OCI-LY1 (cell line): ENCODE measurements around the gene KLF15.

Experiments
- EZH2 ChIP-seq: fragments of 200-600 bp; sonication (generic), shearing (Covaris generic); IDR thresholded peaks from 2 replicates; pipeline ENCODE4 v1.8.0; 2017; ENCODE audit warnings: borderline replicate concordance, mixed run types, mild to moderate bottlenecking, antibody characterized with exemption, low read length, moderate library complexity, mixed read lengths
- TF ChIP-seq, protein P1 (sequence below): fragments of 200-600 bp; sonication (generic), shearing (Covaris generic); IDR thresholded peaks from 2 replicates; pipeline ENCODE4 v1.5.1; 2017; ENCODE audit warnings: mild to moderate bottlenecking, antibody characterized with exemption, low read length, moderate library complexity, mixed read lengths

- TF ChIP-seq, protein P1, sequence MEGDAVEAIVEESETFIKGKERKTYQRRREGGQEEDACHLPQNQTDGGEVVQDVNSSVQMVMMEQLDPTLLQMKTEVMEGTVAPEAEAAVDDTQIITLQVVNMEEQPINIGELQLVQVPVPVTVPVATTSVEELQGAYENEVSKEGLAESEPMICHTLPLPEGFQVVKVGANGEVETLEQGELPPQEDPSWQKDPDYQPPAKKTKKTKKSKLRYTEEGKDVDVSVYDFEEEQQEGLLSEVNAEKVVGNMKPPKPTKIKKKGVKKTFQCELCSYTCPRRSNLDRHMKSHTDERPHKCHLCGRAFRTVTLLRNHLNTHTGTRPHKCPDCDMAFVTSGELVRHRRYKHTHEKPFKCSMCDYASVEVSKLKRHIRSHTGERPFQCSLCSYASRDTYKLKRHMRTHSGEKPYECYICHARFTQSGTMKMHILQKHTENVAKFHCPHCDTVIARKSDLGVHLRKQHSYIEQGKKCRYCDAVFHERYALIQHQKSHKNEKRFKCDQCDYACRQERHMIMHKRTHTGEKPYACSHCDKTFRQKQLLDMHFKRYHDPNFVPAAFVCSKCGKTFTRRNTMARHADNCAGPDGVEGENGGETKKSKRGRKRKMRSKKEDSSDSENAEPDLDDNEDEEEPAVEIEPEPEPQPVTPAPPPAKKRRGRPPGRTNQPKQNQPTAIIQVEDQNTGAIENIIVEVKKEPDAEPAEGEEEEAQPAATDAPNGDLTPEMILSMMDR: no peak
- TF ChIP-seq EZH2: no peak
Observed at GRCh38 chr3:126329927-126330725, 27.1 kb downstream of the KLF15 start.
